ENCODE results near the gene MAGEA12.
"Not testable (repeated sequence)": the region's sequence is repeated elsewhere in the genome, so short reads cannot be mapped to it uniquely, and the experiment has no call there.

MAGEA12 gene

DNA sequence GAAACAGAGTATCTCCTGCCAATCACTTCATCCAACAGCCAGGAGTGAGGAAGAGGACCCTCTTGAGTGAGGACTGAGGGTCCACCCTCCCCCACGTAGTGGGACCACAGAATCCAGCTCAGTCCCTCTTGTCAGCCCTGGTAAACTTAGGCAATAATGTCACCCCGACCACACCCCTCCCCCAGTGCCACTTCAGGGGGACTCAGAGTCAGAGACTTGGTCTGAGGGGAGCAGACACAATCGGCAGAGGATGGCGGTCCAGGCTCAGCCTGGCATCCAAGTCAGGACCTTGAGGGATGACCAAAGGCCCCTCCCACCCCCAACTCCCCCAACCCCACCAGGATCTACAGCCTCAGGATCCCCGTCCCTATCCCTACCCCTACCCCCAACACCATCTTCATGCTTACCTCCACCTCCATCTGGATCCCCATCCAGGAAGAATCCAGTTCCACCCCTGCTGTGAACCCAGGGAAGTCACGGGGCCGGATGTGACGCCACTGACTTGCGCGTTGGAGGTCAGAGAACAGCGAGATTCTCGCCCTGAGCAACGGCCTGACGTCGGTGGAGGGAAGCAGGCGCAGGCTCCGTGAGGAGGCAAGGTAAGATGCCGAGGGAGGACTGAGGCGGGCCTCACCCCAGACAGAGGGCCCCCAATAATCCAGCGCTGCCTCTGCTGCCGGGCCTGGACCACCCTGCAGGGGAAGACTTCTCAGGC is at the start of gene MAGEA12, which contains the start of gene CSAG1:
Gene MAGEA12 (plus strand): TSS at position 497 of the 715 bp plus-strand sequence. CDS start 2,405 bp downstream, outside the sequence.
Gene CSAG1 (minus strand): TSS at position 461 of the 715 bp plus-strand sequence. CDS start 1,261 bp downstream, outside the sequence.
- no peak for DNase-seq

DNA sequence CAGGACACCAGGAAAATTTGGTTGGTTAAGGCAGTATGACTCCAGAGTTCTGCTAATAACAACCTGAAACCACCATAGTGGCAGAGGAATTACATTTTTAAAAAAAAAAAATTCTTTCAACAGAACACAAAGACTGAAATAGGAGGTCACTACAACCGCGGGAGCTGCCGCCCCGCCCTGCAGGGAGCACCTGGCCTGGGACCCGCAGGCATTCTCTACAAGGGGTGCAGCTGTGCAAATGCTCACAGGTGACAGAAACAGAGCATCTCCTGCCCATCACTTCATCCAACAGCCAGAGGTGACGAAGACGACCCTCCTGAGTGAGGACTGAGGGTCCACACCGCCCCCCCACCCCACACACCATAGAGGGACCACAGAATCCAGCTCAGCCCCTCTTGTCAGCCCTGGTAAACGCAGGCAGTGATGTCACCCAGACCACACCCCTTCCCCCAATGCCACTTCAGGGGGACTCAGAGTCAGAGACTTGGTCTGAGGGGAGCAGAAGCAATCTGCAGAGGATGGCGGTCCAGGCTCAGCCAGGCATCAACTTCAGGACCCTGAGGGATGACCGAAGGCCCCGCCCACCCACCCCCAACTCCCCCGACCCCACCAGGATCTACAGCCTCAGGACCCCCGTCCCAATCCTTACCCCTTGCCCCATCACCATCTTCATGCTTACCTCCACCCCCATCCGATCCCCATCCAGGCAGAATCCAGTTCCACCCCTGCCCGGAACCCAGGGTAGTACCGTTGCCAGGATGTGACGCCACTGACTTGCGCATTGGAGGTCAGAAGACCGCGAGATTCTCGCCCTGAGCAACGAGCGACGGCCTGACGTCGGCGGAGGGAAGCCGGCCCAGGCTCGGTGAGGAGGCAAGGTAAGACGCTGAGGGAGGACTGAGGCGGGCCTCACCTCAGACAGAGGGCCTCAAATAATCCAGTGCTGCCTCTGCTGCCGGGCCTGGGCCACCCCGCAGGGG is 35.3 kb upstream of the MAGEA12 start, which contains the start of gene MAGEA3:
Gene MAGEA3 (plus strand): TSS at position 843 of the 980 bp plus-strand sequence. CDS start 2,039 bp downstream, outside the sequence.
- DNase-seq: not testable (repeated sequence)

- not testable (repeated sequence) for DNase-seq
Measured at GRCh38 chrX:152700390-152700789, 33.2 kb upstream of the MAGEA12 start.

GRCh38 chrX:152706500-152706899 is 27.1 kb upstream of the MAGEA12 start:
- DNase-seq: not testable (repeated sequence)

GRCh38 chrX:152709173-152709572 is 24.4 kb upstream of the MAGEA12 start, which contains the start of gene CSAG2:
Gene CSAG2, minus strand, starts transcription at chrX:152709273. Its CDS starts 161 bp downstream, at chrX:152709112.
- not testable (repeated sequence) for DNase-seq

DNA sequence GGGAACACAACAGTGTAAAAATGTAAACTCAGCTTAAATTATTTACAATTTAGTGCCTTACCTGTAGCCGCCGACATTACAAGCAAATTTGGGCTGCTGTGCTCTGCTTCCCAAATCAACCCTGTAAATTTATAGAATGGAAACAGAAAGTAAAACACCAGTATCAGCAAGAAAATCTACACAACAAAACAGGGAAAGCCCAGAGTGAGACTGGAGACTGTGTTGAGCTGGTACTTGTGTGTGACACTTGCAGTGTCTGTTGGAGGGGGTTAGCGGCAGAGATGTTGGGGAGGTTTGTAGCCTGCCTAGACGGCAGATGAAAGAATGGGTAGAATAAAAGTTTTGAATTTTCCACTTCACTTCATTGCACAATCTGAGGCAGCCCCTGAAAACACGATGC is 20.4 kb upstream of the MAGEA12 start:
- DNase-seq: not testable (repeated sequence)

- not testable (repeated sequence) for DNase-seq
Measured at GRCh38 chrX:152713815-152714787, 19.5 kb upstream of the MAGEA12 start, which contains the start of gene MAGEA2B. Gene MAGEA2B, plus strand, starts transcription at chrX:152714628. Its CDS starts 2,479 bp downstream, at chrX:152717107.

- no peak for DNase-seq
Measured at GRCh38 chrX:152725409-152725808, 8.1 kb upstream of the MAGEA12 start.

DNA sequence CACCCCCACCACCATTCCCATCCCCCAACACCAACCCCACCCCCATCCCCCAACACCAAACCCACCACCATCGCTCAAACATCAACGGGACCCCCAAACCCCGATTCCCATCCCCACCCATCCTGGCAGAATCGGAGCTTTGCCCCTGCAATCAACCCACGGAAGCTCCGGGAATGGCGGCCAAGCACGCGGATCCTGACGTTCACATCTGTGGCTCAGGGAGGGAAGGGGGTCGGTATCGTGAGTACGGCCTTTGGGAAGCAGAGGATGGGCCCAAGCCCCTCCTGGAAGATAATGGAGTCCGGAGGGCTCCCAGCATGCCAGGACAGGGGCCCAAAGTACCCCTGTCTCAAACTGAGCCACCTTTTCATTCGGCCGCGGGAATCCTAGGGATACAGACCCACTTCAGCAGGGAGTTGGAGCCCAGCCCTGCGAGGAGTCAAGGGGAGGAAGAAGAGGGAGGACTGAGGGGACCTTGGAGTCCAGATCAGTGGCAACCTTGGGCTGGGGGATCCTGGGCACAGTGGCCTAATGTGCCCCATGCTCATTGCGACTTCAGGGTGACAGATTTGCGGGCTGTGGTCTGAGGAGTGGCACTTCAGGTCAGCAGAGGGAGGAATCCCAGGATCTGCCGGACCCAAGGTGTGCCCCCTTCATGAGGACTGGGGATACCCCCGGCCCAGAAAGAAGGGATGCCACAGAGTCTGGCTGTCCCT is 744 bp downstream of the MAGEA12 start:
- not testable (repeated sequence) for DNase-seq

DNA sequence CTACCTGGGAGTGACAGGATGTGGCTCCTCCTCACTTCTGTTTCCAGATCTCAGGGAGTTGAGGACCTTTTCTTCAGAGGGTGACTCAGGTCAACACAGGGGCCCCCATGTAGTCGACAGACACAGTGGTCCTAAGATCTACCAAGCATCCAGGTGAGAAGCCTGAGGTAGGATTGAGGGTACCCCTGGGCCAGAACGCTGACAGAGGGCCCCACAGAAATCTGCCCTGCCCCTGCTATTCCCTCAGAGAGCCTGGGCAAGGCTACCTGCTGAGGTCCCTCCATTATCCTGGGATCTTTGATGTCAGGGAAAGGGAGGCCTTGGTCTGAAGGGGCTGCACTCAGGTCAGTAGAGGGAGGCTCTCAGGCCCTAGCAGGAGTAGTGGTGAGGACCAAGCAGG is 1.5 kb downstream of the MAGEA12 start:
- DNase-seq: no peak

GRCh38 chrX:152735860-152736511 is 2.4 kb downstream of the MAGEA12 start:
- no peak for DNase-seq

GRCh38 chrX:152736528-152736927 is 3.0 kb downstream of the MAGEA12 start:
- DNase-seq: not testable (repeated sequence)

GRCh38 chrX:152738560-152738959 is 5.0 kb downstream of the MAGEA12 start:
- no peak for DNase-seq

GRCh38 chrX:152753686-152754650 is 20.4 kb downstream of the MAGEA12 start, which contains the start of gene MAGEA2:
Gene MAGEA2, minus strand, starts transcription at chrX:152753842. Its CDS starts 2,479 bp downstream, at chrX:152751363.
- DNase-seq: not testable (repeated sequence)

GRCh38 chrX:152754871-152755270 is 21.3 kb downstream of the MAGEA12 start:
- DNase-seq: not testable (repeated sequence)

- DNase-seq: not testable (repeated sequence)
Measured at GRCh38 chrX:152758918-152759317, 25.4 kb downstream of the MAGEA12 start, which contains the start of gene CSAG3. Gene CSAG3, plus strand, starts transcription at chrX:152759218.

GRCh38 chrX:152759544-152759943 is 26.0 kb downstream of the MAGEA12 start:
- not testable (repeated sequence) for DNase-seq

- DNase-seq: not testable (repeated sequence)
Measured at GRCh38 chrX:152761582-152761981, 28.0 kb downstream of the MAGEA12 start.

- DNase-seq: not testable (repeated sequence)
Measured at GRCh38 chrX:152766562-152766961, 33.0 kb downstream of the MAGEA12 start.
